ENCODE measurements around the gene CAV1.
A peak's percentile ranks its signal among the peaks of the same experiment; 100 is the strongest.

Gene CAV1

GRCh38 chr7:116503835-116504234, 21.0 kb upstream of the CAV1 start:
- DNase-seq (ENCODE audit: low spot score), result no peak

DNA sequence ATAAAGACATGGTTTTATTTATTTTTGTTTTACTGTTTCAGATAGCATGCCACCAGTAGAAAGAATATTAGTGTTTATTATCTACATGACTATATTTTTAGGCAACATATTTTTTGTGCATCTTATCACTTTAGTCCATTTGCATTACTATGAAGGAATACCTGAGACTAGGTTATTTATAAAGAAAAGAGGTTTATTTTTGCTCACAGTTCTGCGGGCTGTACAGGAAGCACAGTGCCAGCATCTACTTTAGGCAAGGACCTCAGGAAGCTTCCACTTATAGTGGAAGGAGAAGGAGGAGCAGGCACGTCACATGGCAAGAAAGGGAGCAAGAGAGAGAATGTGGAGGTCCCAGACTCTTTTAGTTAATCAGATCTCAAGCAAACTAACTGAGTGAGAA, 19.6 kb upstream of the CAV1 start:
- DNase-seq (ENCODE audit: low spot score), result no peak

DNA sequence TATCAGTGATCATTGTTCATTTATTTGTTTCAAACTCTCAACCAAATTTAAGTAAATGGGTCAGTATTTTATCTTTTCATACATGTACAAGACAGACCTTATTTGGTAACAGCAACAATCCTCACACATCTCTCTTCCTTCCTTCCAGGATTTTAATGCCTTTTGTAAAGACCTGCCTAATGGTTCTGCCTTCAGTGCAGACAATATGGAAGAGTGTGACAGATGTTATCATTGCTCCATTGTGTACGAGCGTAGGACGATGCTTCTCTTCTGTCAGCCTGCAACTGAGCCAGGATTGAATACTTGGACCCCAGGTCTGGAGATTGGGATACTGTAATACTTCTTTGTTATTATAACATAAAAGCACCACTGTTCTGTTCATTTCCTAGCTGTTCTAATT, 19.0 kb upstream of the CAV1 start:
- DNase-seq (ENCODE audit: low spot score), result no peak

DNA sequence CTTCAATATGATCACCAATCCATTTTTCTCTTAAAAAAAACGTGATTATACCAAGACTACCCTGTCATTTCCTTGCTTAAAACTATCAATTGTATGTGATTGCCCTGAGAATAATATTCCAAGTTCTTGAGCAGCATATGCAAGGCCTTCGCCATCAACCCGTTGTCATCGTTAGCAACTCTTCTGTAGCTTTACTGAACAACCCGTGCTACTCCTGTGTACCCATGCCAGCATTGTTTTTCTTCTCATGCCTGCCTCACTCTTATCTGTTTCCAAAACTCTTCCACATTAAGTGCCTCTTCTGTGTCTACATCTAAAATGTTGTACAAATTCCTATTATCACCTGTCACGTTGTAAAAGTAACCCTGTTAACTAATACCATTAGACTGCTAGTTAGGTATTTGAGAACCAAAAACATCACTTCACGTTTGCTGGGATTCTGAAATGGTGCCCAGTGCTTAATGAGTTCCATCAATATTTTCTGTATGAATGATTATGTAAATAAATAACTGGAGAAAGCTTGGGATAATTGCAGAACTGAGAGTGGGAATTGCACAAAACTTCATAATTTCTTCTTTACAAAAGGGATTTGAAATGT, 14.8 kb upstream of the CAV1 start:
- DNase-seq (ENCODE audit: low spot score), result no peak

DNA sequence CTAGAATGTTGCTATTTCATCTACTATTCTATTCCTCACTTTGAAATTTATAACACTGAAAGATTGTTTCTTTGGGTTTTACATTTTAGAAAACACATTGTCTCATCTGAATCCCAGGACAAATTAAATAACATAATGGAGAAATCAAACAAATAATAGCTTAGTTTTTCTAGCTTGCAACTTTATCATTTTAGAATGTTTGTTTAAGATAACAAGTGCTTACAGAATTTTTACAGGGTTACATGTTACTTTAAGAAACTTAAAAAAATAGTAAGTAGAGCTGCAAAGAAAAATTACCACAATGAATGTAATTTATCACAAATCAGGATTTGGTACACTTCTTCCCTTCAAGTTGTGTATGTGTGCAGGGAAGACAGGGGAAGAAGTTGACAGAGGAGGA, 14.0 kb upstream of the CAV1 start:
- no peak for DNase-seq (ENCODE audit: low spot score)

- peak; percentile 52 for DNase-seq (ENCODE audit: low spot score)
These were observed 13.0 kb upstream of the CAV1 start for GRCh38 chr7:116511552-116512519.

DNA sequence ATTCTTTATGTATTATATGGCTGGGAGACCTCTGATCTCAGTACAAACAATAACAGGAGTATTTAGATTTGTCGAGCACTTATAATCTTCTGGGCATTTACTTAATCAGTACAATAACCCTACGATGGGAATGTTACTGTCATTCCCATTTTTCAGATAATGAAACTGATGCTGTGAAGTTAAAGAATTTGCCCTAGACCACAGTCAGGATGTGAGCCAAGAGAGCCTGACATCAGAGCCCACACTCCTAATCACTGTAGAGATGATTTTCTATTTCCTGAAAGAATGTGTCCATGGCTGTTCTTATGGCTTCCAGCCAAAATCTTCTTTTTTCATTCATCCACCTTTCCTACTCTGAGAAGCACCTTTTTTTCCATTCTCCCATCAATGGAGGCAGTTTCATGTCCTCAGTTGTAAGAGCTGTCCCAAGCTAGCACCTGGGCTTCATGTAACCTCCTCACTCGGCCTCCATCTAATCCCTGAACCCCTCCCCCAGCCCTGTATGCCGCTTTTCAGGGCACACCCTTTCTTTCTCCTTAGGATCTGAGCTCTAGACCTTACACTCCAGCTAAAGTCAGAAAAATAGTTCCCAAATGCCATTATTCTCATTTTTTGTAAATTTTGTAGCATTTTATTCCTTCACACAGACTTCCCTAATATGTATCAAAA, 12.2 kb upstream of the CAV1 start:
- no peak for DNase-seq (ENCODE audit: low spot score)

DNA sequence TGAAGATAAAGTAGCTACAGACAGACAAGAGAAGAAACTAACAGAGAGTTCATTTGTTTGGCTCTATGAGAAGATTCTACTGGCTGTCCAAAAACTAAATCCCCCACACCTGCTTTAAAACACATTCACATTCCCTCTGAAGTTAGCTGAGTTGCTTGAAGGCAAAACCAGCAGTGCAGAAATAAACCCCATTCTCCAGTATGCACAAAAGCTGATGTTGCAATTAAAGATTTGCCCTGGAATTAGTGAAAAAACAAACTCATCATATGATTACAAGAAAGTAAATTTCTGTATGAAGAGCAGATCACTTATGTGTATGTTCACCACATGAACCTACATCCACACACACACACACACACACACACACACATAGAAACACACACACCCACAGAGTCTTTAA, 9.3 kb upstream of the CAV1 start:
- DNase-seq (ENCODE audit: low spot score), result no peak

DNA sequence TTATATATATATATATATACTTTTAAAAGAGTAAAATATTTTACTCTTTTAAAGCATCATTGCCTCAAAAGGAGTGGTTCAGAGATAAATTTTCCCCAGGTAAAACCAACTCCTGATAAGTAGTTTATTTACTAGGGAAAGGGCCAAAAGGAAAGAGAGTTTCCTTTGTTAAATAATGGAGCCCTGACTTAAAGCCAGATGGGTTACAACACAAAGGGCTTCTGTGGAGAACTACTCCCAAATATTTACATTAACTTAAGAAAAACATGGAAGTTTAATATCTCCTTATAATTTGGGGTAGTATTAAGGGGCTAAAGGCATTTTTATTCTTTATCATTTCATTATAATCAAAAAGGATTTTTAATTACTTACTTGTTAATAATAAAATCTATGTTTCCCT, 8.5 kb upstream of the CAV1 start:
- DNase-seq (ENCODE audit: low spot score), result no peak

GRCh38 chr7:116517626-116518025, 7.2 kb upstream of the CAV1 start:
- DNase-seq (ENCODE audit: low spot score), result no peak

- DNase-seq (ENCODE audit: low spot score), result no peak
These were observed 5.9 kb upstream of the CAV1 start for GRCh38 chr7:116518961-116519360.

DNA sequence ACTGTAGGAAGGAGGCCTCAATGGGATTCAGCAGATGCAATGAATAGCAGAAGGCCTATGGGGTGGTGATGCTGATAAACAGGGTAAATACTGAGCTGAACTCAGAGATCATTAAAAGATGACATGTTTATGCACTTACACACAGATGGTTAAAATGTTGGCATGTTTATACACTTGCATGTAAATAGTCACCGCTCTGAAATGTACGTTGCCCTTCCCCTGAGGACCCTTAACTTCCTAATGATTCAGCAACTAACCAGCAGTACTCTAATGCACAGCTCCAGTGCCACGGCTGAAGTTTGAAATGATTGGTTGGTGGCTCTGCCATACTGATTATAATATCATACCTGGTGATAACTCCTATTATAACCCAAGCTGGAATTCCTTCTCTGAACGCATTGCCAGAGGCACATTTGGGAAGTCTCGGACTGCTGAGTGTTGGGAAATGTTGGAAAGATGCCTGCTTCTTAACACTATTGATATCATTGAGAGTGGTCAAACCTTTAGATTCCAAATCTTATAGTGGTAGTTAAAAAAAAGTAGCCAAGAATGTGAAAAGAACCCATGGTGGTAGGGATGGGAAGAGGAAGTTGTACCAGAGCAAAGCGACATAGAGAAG, 3.7 kb upstream of the CAV1 start:
- no peak for DNase-seq (ENCODE audit: low spot score)

DNA sequence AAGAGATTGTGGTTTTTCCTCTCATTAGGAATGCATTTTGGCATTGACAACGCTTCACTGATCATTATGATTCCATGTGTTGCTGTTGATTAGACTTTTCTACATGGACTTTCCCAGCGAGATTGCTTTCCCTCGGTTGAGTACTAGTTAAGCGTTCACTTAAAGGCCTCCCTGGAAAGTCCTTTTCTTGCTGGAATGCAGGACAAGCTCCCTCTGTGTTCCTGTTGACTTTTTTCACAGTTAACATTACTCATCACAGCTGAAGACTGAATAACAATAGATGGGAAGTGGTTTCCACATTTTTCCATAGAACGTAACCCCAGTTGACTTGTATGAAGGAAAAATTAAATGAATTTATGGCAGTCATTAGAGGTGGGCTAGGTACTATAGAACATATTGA, 2.6 kb upstream of the CAV1 start:
- DNase-seq (ENCODE audit: low spot score), result no peak

DNA sequence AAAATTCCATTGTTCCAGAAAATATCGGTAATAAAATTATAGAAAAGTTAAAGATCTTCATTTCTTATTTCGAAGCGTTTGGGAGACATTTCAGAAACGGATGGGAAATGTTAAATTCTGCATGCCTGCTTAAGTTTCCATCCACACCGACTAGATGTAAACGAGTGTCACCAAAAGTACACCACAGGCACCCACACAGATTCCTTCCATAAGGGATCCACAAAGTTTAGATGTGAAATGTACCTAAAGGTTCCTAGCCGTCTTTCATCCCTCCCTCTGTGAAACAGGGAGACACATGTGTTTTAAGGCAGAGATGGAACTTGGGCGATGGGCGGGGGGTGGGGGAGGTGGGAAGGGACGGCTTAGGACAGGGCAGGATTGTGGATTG, 621 bp upstream of the CAV1 start:
- no peak for DNase-seq (ENCODE audit: low spot score)

DNA sequence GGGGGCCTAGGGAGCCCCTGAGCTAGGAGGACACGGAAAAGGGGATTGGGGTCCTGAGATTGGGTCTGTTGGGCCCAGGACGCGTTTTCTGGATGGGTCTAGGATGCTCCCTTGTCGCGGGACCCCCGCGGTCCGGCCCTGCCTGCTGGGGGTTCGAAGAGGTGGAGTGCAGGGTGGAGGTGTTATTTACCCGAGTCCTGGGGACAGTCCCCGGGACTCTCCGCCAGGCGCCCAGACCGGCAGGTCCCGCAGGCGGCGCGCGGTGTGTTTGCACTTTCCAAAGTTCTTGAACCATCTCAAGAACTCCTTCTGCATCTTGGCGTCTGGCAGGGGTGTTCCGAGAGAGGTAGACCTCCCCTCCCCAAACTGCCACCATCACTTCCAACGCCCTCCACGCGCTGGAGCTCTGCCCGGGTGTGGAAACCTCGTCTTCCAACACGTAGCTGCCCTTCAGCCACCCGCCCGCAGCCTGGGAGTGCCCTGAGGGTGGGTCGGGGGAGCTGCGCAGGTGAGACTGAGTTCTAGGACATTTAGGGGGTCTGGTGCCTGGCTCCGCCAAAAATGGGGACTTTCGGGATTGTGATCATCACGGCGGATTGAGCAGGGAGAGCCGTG, 569 bp downstream of the CAV1 start:
- no peak for DNase-seq (ENCODE audit: low spot score)

DNA sequence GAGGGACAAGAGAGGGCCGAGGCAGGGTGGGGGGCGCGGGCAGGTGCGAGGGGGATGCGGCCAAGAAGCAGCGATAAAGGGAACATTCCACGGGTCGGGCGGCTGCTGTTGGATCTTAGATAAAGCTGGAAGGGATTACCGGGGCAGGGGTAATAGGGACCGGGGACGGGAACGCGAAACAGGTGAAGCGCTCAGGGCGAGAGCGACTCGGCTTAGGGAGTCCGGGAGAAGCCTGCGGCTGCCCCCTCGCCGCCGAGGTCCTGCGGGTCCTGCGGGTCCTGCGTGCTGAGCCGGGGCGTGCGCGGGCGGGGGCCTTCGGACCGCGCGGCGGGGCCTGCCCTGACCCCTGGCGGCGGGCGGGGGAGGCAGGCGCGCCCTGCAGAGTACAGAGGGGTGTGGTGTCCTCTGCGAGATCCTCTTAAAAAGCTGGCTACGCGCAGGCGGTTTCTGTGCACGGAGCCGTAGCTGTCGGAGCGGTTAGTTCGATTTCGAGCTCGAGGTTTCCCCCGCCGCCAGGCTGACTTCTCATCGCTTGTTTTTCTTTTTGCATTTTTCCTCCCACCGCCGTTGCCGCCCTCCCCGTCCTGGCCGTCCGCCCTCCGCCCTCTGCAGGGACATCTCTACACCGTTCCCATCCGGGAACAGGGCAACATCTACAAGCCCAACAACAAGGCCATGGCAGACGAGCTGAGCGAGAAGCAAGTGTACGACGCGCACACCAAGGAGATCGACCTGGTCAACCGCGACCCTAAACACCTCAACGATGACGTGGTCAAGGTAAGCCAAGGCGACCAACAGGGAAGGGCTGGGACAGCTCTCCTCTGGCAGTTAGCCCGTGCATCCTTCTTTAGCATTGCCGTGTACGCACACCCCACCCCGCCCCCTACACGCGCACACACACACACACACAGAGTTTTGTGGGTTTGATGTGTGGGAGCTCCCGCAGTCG, 1.4 kb downstream of the CAV1 start:
- DNase-seq (ENCODE audit: low spot score), result peak; percentile 54

DNA sequence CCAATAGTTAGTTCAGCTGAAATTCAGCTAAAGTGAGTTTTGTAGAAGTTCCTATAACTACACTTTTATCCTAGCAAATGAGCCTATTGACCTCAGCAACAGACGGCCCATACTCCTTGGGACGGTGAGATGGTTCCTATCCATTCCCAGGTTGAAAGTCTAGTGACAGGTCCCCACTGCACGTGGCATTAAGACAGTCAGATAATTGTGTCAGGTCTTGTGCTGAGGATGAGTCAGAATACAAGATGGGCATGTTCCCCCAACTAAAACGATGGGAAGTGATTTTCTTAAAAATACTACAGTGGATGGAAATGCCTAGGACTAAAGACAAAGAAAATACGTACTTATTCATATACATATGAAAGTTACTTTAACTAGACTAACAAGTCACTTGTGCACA, 2.1 kb downstream of the CAV1 start:
- DNase-seq (ENCODE audit: low spot score), result no peak

GRCh38 chr7:116527521-116527920, 2.7 kb downstream of the CAV1 start:
- no peak for DNase-seq (ENCODE audit: low spot score)

DNA sequence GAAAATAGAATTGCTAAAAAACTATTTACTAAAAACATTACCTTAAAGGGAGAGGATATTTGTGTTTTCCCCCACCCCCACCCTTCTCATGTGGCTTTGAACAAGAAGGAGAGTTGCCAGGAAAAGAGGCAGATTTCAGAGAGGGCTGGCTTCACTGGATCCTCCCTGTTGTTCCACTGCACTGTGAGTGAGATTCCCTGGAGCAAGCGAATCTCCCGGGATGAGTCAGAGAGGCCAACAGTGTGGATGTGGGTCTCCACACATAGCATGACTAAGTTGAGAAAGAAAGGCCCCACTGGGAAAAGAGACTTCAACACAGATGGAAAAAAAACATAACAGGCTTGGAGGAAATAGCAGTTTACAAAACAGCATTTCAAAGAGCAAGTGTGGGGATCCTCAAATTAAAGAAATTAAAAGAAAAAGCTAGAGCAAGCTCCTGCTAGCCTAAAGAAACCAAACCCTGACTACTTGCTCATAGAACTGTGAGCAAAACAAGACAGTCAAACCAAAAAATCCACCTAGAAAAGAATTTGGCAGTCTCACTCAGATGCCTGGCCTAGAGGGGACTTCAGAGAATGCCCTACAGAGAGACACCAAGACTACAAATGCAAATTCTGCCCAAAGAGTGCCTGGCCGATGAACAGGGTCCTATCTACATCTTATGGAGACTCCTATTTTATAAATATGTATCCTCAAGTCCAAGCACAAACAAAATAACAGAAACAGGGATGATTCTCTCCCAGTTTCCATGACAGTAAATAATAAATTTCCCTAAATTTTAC, 3.4 kb downstream of the CAV1 start:
- no peak for DNase-seq (ENCODE audit: low spot score)

DNA sequence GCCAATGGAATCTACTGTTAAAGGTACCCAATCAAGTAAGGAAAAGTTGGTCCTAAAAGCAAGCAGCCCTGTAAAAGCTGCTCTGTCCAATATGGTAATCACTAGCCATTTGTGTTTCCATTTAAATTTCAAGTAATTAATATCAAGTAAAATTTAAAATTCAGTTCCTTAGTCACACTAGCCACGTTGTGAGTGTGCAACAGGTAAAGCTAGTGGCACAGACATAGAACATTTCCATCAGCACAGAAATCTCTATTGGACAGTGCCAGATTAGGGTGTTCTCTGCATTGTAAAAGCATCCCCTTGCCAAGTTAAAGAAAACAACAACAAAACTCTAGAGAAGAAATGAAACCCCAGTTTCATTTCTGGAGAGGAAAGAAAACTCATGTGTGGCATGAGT, 4.4 kb downstream of the CAV1 start:
- DNase-seq (ENCODE audit: low spot score), result no peak

Measured in Ammon's horn (tissue), 1 donor.